Tibial artery (tissue), 4 donors: ENCODE measurements around the gene ARSG.
"Not testable (repeated sequence)": the region's sequence is repeated elsewhere in the genome, so short reads cannot be mapped to it uniquely, and the experiment has no call there.

Source experiments
- DNase-seq, 2 donors: peaks; one replicate each; pipeline ENCODE4 v3.0.0-alpha.2; 2019
- H3K27ac ChIP-seq, 2 donors: fragments of 200-600 bp; sonication (generic) in 1 of 2; 1 replicate in 1 of 2; 2 replicates in 1 of 2; pipeline ENCODE4 v1.5.1; 2018 to 2019; ENCODE audit warnings: mild to moderate bottlenecking in 1 of 2
- H3K27me3 ChIP-seq, 2 donors: fragments of 200-600 bp; sonication (generic) in 1 of 2; one replicate each; pipeline versions ENCODE4 v1.5.1 to v1.6.0; 2016 to 2019
- H3K36me3 ChIP-seq, 3 donors: fragments of 200-600 bp; sonication (generic) in 2 of 3; one replicate each; pipeline ENCODE4 v1.5.1; 2016 to 2019; ENCODE audit warnings: mild to moderate bottlenecking in 2 of 3
- H3K4me1 ChIP-seq, 4 donors: fragments of 200-600 bp; sonication (generic) in 2 of 4; 1 replicate in 3 of 4; 2 replicates in 1 of 4; pipeline ENCODE4 v1.5.1; 2016 to 2019
- H3K4me3 ChIP-seq, 2 donors: fragments of 200-600 bp; sonication (generic) in 1 of 2; 1 replicate in 1 of 2; 2 replicates in 1 of 2; pipeline ENCODE4 v1.5.1; 2018 to 2019; ENCODE audit warnings: mild to moderate bottlenecking in 2 of 2
- H3K9me3 ChIP-seq, 3 donors: fragments of 200-600 bp; sonication (generic) in 1 of 3; one replicate each; pipeline ENCODE4 v1.5.1; 2016 to 2019
- intact Hi-C: fragments of 100-400 bp; cut with DNase I; formaldehyde crosslinking; loops from one replicate; pipeline ENCODE4 v1.15.0; 2023; ENCODE audit warnings: low total_unique reads
- TF ChIP-seq, protein P1 (sequence below), 2 experiments: fragments of 200-600 bp in 1 of 2; fragments of 450-650 bp in 1 of 2; IDR thresholded peaks; one replicate each; pipeline ENCODE4 v1.5.1; 2017 to 2019; ENCODE audit warnings: antibody characterized with exemption in 2 of 2, mild to moderate bottlenecking in 1 of 2, moderate library complexity in 1 of 2

The ARSG gene

DNA sequence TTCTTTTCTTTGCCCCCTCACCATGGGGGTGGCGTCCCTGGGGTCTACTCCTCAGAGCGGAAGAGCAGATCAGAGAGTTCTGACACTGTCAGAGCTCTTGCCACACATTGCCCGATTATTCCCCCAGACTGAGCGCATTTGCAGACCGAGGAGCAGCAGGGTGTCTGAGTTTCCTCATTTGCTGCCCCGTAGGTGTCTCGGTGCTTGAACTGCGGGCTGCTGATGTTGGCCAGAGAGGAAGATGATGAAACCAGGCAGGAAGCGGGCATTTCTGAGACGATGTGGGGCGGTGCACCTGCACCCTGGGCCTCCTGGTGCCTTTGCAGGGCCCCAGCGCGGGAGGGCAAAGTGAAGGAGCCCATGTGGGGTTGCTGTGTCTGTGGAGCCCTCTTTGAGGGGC lies 55.2 kb downstream of the ARSG start:
- Histone ChIP-seq H3K36me3 (peaks cover 0 to 9% (median 0%) of the 10 kb centered on the region in 3 donors), H3K4me3 (no peak overlapping the region), H3K9me3 (no peaks in the 10 kb centered on the region), H3K4me1 (no peaks in the 10 kb centered on the region), H3K27ac (no peak overlapping the region), H3K27me3 (no peaks in the 10 kb centered on the region)
- intact Hi-C loops, result no loop called here
- TF ChIP-seq, protein P1, sequence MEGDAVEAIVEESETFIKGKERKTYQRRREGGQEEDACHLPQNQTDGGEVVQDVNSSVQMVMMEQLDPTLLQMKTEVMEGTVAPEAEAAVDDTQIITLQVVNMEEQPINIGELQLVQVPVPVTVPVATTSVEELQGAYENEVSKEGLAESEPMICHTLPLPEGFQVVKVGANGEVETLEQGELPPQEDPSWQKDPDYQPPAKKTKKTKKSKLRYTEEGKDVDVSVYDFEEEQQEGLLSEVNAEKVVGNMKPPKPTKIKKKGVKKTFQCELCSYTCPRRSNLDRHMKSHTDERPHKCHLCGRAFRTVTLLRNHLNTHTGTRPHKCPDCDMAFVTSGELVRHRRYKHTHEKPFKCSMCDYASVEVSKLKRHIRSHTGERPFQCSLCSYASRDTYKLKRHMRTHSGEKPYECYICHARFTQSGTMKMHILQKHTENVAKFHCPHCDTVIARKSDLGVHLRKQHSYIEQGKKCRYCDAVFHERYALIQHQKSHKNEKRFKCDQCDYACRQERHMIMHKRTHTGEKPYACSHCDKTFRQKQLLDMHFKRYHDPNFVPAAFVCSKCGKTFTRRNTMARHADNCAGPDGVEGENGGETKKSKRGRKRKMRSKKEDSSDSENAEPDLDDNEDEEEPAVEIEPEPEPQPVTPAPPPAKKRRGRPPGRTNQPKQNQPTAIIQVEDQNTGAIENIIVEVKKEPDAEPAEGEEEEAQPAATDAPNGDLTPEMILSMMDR (IDR thresholded peaks at IDR 0.05), result no peak
- DNase-seq, result peak in 1 of 2 donors; percentile 27

DNA sequence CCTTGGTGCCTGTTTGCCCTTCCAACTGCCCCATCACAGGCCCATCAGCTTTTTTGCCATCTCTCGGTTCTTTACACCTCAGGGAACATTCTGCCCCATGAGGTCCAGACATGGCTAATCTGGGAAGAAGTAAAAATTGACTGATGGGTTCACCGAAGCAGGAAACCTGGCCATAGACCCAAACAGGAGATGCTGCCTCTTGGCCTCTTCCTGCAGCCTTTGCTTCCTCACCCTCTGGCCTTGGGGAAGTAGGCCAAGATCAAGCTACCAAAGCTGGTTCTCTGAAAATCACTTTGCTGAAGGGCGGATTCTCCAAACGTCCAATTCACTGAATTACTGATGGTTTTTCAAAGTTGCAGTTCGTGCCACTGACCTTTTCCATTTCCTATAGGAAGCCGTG lies 56.1 kb downstream of the ARSG start:
- TF ChIP-seq, protein P1 (IDR thresholded peaks at IDR 0.05), result no peak
- no peaks in the 10 kb centered on the region for H3K9me3 ChIP-seq
- H3K4me3 ChIP-seq, result no peak overlapping the region
- peaks cover 0 to 9% (median 0%) of the 10 kb centered on the region in 3 donors for H3K36me3 ChIP-seq
- H3K27ac ChIP-seq, result no peak overlapping the region
- DNase-seq, result no peak
- no peaks in the 10 kb centered on the region for H3K27me3 ChIP-seq
- intact Hi-C loops, result no loop called here
- no peaks in the 10 kb centered on the region for H3K4me1 ChIP-seq

DNA sequence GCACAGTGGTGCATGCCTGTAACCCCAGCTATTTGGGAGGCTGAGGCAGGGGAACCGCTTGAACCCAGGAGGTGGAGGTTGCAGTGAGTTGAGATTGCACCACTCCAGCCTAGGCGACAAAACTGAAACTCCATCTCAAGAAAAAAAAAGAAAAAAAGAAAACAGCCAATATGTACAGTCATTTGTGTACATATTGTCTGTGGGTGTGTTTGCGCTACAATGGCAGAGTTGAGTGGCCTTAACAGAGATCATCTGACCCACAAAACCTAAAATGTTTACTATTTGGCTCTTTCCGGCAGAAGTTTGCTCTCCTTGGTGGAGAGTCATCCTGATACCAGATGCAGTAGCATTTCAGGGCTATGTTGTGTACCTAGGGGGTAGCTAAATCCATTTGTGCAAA lies 57.9 kb downstream of the ARSG start:
- intact Hi-C loops, result no loop called here
- DNase-seq, result no peak

DNA sequence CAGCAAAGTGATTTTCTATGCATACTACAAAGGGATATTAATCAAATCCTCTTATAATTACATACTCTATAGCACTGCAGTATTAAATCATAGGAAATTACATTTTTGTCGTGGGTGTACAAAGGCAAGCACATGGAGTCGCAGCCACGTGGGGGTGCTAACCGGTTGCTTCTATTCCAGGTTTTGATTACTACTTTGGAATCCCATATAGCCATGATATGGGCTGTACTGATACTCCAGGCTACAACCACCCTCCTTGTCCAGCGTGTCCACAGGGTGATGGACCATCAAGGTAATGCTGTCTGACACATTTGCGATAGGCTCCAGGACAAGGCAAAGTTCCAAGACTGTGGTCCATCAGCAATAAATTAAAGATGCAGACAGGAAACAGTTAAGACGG lies 60.1 kb downstream of the ARSG start:
- no peaks in the 10 kb centered on the region for H3K9me3 ChIP-seq
- intact Hi-C loops, result no loop called here
- no peaks in the 10 kb centered on the region for H3K27me3 ChIP-seq
- H3K27ac ChIP-seq, result no peak overlapping the region
- TF ChIP-seq, protein P1 (IDR thresholded peaks at IDR 0.05), result no peak
- DNase-seq, result no peak
- peaks cover 0 to 10% (median 0%) of the 10 kb centered on the region in 3 donors for H3K36me3 ChIP-seq
- H3K4me3 ChIP-seq, result no peak overlapping the region
- H3K4me1 ChIP-seq, result peaks cover 0 to 8% (median 0%) of the 10 kb centered on the region in 4 donors

More for the DNA sequence above, 57.9 kb downstream of the ARSG start:
- Histone ChIP-seq H3K27ac (no peak overlapping the region), H3K27me3 (no peaks in the 10 kb centered on the region), H3K4me3 (no peak overlapping the region), H3K4me1 (peaks cover 0 to 1% (median 0%) of the 10 kb centered on the region in 4 donors), H3K9me3 (no peaks in the 10 kb centered on the region), H3K36me3 (peaks cover 0 to 6% (median 0%) of the 10 kb centered on the region in 3 donors)
- TF ChIP-seq, protein P1 (IDR thresholded peaks at IDR 0.05), result no peak

DNA sequence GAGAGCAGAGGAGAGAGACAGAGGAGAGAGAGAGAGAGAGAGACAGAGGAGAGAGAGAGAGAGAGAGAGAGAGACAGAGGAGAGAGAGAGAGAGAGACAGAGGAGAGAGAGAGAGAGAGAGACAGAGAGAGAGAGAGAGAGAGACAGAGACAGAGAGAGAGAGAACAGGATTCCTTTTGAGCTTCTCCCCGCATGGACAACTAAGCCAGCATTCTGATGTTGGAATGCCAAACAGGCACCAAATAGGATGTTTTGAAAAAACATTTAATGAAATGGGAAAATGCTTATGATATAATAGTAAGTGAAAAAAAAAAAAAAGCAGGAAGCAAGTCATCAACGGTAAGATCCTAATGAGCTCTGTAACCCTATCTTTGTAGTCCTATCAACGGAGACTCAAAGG lies 60.7 kb downstream of the ARSG start:
- TF ChIP-seq, protein P1 (IDR thresholded peaks at IDR 0.05), result no peak
- Histone ChIP-seq H3K27me3 (no peaks in the 10 kb centered on the region), H3K4me3 (no peak overlapping the region), H3K36me3 (peaks cover 0 to 16% (median 0%) of the 10 kb centered on the region in 3 donors), H3K9me3 (no peaks in the 10 kb centered on the region), H3K27ac (no peak overlapping the region), H3K4me1 (peaks cover 0 to 8% (median 0%) of the 10 kb centered on the region in 4 donors)
- DNase-seq, result no peak
- intact Hi-C loops, result no loop called here

DNA sequence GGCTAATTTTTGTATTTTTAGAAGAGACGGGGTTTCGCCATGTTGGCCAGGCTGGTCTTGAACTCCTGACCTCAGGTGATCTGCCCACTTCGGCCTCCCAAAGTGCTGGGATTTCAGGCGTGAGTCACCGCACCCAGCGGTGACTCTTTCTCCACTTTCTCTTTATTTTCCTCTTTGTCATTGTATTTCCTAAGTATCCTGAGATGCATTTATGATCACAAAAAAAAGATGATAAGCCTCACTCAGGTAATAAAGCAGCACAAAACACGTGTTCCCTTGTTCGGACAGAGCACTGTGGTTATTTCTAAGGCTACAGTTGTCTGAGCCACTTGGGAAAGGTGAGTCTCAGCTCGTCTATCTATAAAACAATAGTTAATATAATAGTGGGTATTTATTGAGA lies 61.4 kb downstream of the ARSG start:
- H3K27me3 ChIP-seq, intact Hi-C loops, H3K9me3 ChIP-seq, H3K4me3 ChIP-seq, H3K4me1 ChIP-seq, H3K27ac ChIP-seq, DNase-seq: not testable (repeated sequence)
- peaks cover 0 to 18% (median 0%) of the 10 kb centered on the region in 3 donors for H3K36me3 ChIP-seq
